CD1c-positive myeloid dendritic cell (primary cell): ENCODE measurements around the gene UNC119.

ENCODE experiments used
- DNase-seq: peaks from one replicate; pipeline ENCODE4 v3.0.0-alpha.2; 2016; ENCODE audit errors: extremely low spot score

Gene UNC119

GRCh38 chr17:28573040-28573380 lies 20.6 kb upstream of the UNC119 start:
- no peak for DNase-seq

GRCh38 chr17:28572259-28573039 lies 20.0 kb upstream of the UNC119 start:
- no peak for DNase-seq

GRCh38 chr17:28571361-28572122 lies 19.1 kb upstream of the UNC119 start, which contains the start of gene PIGS:
Gene PIGS (minus strand): TSS chr17:28571524. CDS start chr17:28571496, 28 bp downstream.
- peak; percentile 97 for DNase-seq

- DNase-seq, result peak; percentile 26
Observed at GRCh38 chr17:28570716-28571360, 18.4 kb upstream of the UNC119 start.

GRCh38 chr17:28569446-28569845 lies 17.0 kb upstream of the UNC119 start:
- no peak for DNase-seq

GRCh38 chr17:28567604-28568003 lies 15.2 kb upstream of the UNC119 start:
- DNase-seq, result peak; percentile 68

- DNase-seq, result no peak
Observed at GRCh38 chr17:28563475-28563874, 11.1 kb upstream of the UNC119 start.

GRCh38 chr17:28555022-28555421 lies 2.6 kb upstream of the UNC119 start:
- DNase-seq, result no peak

- DNase-seq, result no peak
Observed at GRCh38 chr17:28554565-28554964, 2.1 kb upstream of the UNC119 start.

- DNase-seq, result no peak
Observed at GRCh38 chr17:28553000-28553505, 629 bp upstream of the UNC119 start.

- no peak for DNase-seq
Observed at GRCh38 chr17:28551421-28552175, 826 bp downstream of the UNC119 start.

GRCh38 chr17:28550858-28551257 lies 1.6 kb downstream of the UNC119 start:
- no peak for DNase-seq

GRCh38 chr17:28549236-28550132 lies 2.9 kb downstream of the UNC119 start:
- peak; percentile 83 for DNase-seq

- DNase-seq, result no peak
Observed at GRCh38 chr17:28548417-28549130, 3.9 kb downstream of the UNC119 start.

- DNase-seq, result peak; percentile 85
Observed at GRCh38 chr17:28547623-28548416, 4.6 kb downstream of the UNC119 start.

GRCh38 chr17:28547096-28547622 lies 5.3 kb downstream of the UNC119 start:
- no peak for DNase-seq

- no peak for DNase-seq
Observed at GRCh38 chr17:28545787-28546415, 6.5 kb downstream of the UNC119 start.

GRCh38 chr17:28545141-28545503 lies 7.3 kb downstream of the UNC119 start:
- DNase-seq, result no peak
